Neuronal stem cell (in vitro differentiated cells): ENCODE results near the gene PCSK2.

Experiments used
- DNase-seq: peaks from one replicate; pipeline ENCODE4 v3.0.0-alpha.2; 2013; ENCODE audit warnings: low spot score
- H2AFZ ChIP-seq: one replicate; pipeline ENCODE4 v1.6.1; 2013; ENCODE audit warnings: mild to moderate bottlenecking, low read length, inconsistent platforms
- H2AK5ac ChIP-seq: 2 replicates; pipeline ENCODE4 v1.6.1; 2013; ENCODE audit warnings: low read depth, mild to moderate bottlenecking, inconsistent platforms, low read length, moderate library complexity, mixed read lengths
- H2BK120ac ChIP-seq: 2 replicates; pipeline ENCODE4 v1.6.1; 2013; ENCODE audit warnings: low read depth, mild to moderate bottlenecking, inconsistent platforms, low read length, moderate library complexity, mixed read lengths
- H2BK12ac ChIP-seq: one replicate; pipeline ENCODE4 v1.6.1; 2013; ENCODE audit warnings: low read length, inconsistent platforms
- H2BK15ac ChIP-seq: 2 replicates; pipeline ENCODE4 v1.6.1; 2013; ENCODE audit warnings: mild to moderate bottlenecking, low read length, inconsistent platforms, mixed read lengths
- H2BK5ac ChIP-seq: one replicate; pipeline ENCODE4 v1.6.1; 2013; ENCODE audit warnings: inconsistent platforms, mild to moderate bottlenecking, low read length, moderate library complexity
- H3K14ac ChIP-seq: one replicate; pipeline ENCODE4 v1.6.1; 2013; ENCODE audit warnings: low read length, inconsistent platforms
- H3K18ac ChIP-seq: 2 replicates; pipeline ENCODE4 v1.6.1; 2013; ENCODE audit warnings: low read length, inconsistent platforms
- H3K23ac ChIP-seq: 2 replicates; pipeline ENCODE4 v1.6.1; 2013; ENCODE audit warnings: low read depth, mild to moderate bottlenecking, mixed read lengths, low read length, inconsistent platforms; ENCODE audit not compliant: poor library complexity
- H3K27ac ChIP-seq: replicated peaks from 3 replicates; pipeline ENCODE4 v1.5.1; 2013; ENCODE audit warnings: low read length, inconsistent platforms
- H3K27me3 ChIP-seq, 3 experiments: 2 replicates each; pipeline ENCODE4 v1.6.1; 2013; ENCODE audit warnings: low read length in 3 of 3, mild to moderate bottlenecking in 2 of 3, inconsistent platforms in 1 of 3, low read depth in 1 of 3, mixed read lengths in 1 of 3, moderate library complexity in 1 of 3; ENCODE audit not compliant: control insufficient read depth in 3 of 3, insufficient read depth in 3 of 3
- H3K36me3 ChIP-seq, 2 donors: replicated peaks in 1 of 2; 2 replicates each; pipeline ENCODE4 v1.6.1; 2013; ENCODE audit warnings: low read length in 2 of 2; ENCODE audit not compliant: control insufficient read depth in 2 of 2, insufficient read depth in 2 of 2
- H3K4ac ChIP-seq: 2 replicates; pipeline ENCODE4 v1.6.1; 2013; ENCODE audit warnings: inconsistent platforms, mild to moderate bottlenecking, low read length, moderate library complexity
- H3K4me1 ChIP-seq, 2 donors: 1 replicate in 1 of 2; 2 replicates in 1 of 2; pipeline ENCODE4 v1.6.1; 2013; ENCODE audit warnings: low read length in 2 of 2, low read depth in 1 of 2; ENCODE audit not compliant: control insufficient read depth in 2 of 2, insufficient read depth in 1 of 2
- H3K4me2 ChIP-seq: one replicate; pipeline ENCODE4 v1.6.1; 2013; ENCODE audit warnings: mild to moderate bottlenecking, low read length, inconsistent platforms; ENCODE audit not compliant: insufficient read depth, poor library complexity, severe bottlenecking
- H3K4me3 ChIP-seq, 2 donors: 2 replicates each; pipeline ENCODE4 v1.5.1; 2013; ENCODE audit warnings: low read length in 2 of 2, mild to moderate bottlenecking in 2 of 2, inconsistent platforms in 1 of 2, moderate library complexity in 1 of 2
- H3K79me1 ChIP-seq: one replicate; pipeline ENCODE4 v1.6.1; 2013; ENCODE audit warnings: low read depth, mild to moderate bottlenecking, inconsistent platforms, low read length, moderate library complexity
- H3K9ac ChIP-seq: one replicate; pipeline ENCODE4 v1.6.1; 2013; ENCODE audit warnings: mild to moderate bottlenecking, low read depth, low read length, inconsistent platforms; ENCODE audit not compliant: poor library complexity
- H3K9me3 ChIP-seq, 2 donors: replicated peaks in 1 of 2; 2 replicates each; pipeline versions ENCODE3 to v1.6.1; 2013; ENCODE audit warnings: low read length in 2 of 2, mild to moderate bottlenecking in 2 of 2, inconsistent platforms in 1 of 2, low read depth in 1 of 2, mixed read lengths in 1 of 2, moderate library complexity in 1 of 2; ENCODE audit not compliant: control insufficient read depth in 2 of 2, insufficient read depth in 1 of 2
- H4K8ac ChIP-seq: one replicate; pipeline ENCODE4 v1.6.1; 2013; ENCODE audit warnings: low read depth, mild to moderate bottlenecking, inconsistent platforms, low read length, moderate library complexity
- H4K91ac ChIP-seq: one replicate; pipeline ENCODE4 v1.6.1; 2013; ENCODE audit warnings: low read length, low read depth, mild to moderate bottlenecking, inconsistent platforms; ENCODE audit not compliant: poor library complexity
- WGBS, 2 donors: extraction: QIAGEN DNeasy Blood & Tissue Kit; methylation state at CpG; one replicate each; pipeline ENCODE4 v1.1.7; 2013; ENCODE audit warnings: missing lambda C conversion rate in 2 of 2, mixed read lengths in 1 of 2; ENCODE audit not compliant: insufficient read length in 2 of 2, insufficient replicate concordance in 1 of 2; ENCODE audit errors: extremely low coverage in 2 of 2; 5-methylcytosine and 5-hydroxymethylcytosine counted together

PCSK2 gene

GRCh38 chr20:17343091-17343490, 116.3 kb downstream of the PCSK2 start:
- H3K4me2 ChIP-seq: no peak overlapping the region
- H2BK120ac ChIP-seq: no peak overlapping the region
- H3K14ac ChIP-seq: no peak overlapping the region
- H3K4me3 ChIP-seq: no peak overlapping the region
- no peak overlapping the region for H4K91ac ChIP-seq
- H3K27me3 ChIP-seq: no peaks in the 10 kb centered on the region
- H3K36me3 ChIP-seq: no peaks in the 10 kb centered on the region
- no peak overlapping the region for H3K9ac ChIP-seq
- peaks cover 0 to 11% of the 10 kb centered on the region in 2 donors for H3K4me1 ChIP-seq
- H3K79me1 ChIP-seq: no peaks in the 10 kb centered on the region
- no peak overlapping the region for H2AFZ ChIP-seq
- H2BK12ac ChIP-seq: no peak overlapping the region
- H3K23ac ChIP-seq: no peak overlapping the region
- H3K18ac ChIP-seq: no peak overlapping the region
- H4K8ac ChIP-seq: no peak overlapping the region
- no peak overlapping the region for H2BK15ac ChIP-seq
- no peaks in the 10 kb centered on the region for H3K9me3 ChIP-seq
- no peak overlapping the region for H3K4ac ChIP-seq
- no peak overlapping the region for H2AK5ac ChIP-seq
- no peak overlapping the region for H3K27ac ChIP-seq
- no peak for DNase-seq
- WGBS, 2 donors: no CpG with 5 or more reads among the region's 1 CpG
- H2BK5ac ChIP-seq: no peak overlapping the region

GRCh38 chr20:17343656-17344452, 117.0 kb downstream of the PCSK2 start:
- Histone ChIP-seq H3K27ac (no peak overlapping the region), H2BK12ac (no peak overlapping the region), H3K9me3 (no peaks in the 10 kb centered on the region), H4K8ac (no peak overlapping the region), H3K36me3 (no peaks in the 10 kb centered on the region), H3K27me3 (no peaks in the 10 kb centered on the region), H2BK15ac (no peak overlapping the region), H3K18ac (no peak overlapping the region), H4K91ac (no peak overlapping the region), H2AK5ac (no peak overlapping the region), H3K4me2 (no peak overlapping the region), H2BK120ac (no peak overlapping the region), H3K4ac (no peak overlapping the region), H2AFZ (no peak overlapping the region), H2BK5ac (no peak overlapping the region), H3K9ac (no peak overlapping the region), H3K14ac (no peak overlapping the region), H3K4me3 (no peak overlapping the region), H3K4me1 (peaks cover 0 to 9% of the 10 kb centered on the region in 2 donors), H3K23ac (no peak overlapping the region), H3K79me1 (no peaks in the 10 kb centered on the region)
- no CpG with 5 or more reads among the region's 13 CpGs for WGBS, 2 donors
- no peak for DNase-seq

GRCh38 chr20:17344790-17345189, 118.0 kb downstream of the PCSK2 start:
- Histone ChIP-seq H3K9ac (no peak overlapping the region), H2BK5ac (no peak overlapping the region), H3K4ac (no peak overlapping the region), H2AFZ (no peak overlapping the region), H3K9me3 (no peaks in the 10 kb centered on the region), H2BK15ac (no peak overlapping the region), H4K91ac (no peak overlapping the region), H4K8ac (no peak overlapping the region), H3K4me1 (peaks cover 0 to 7% of the 10 kb centered on the region in 2 donors), H3K14ac (no peak overlapping the region), H3K18ac (no peak overlapping the region), H3K27me3 (no peaks in the 10 kb centered on the region), H3K79me1 (no peaks in the 10 kb centered on the region), H2BK120ac (no peak overlapping the region), H3K23ac (no peak overlapping the region), H2AK5ac (no peak overlapping the region), H3K4me2 (no peak overlapping the region), H3K27ac (no peak overlapping the region), H3K36me3 (no peaks in the 10 kb centered on the region), H2BK12ac (no peak overlapping the region), H3K4me3 (no peak overlapping the region)
- DNase-seq: no peak
- no CpG with 5 or more reads among the region's 2 CpGs for WGBS, 2 donors

- no peak overlapping the region for H4K8ac ChIP-seq
- no peak overlapping the region for H3K4ac ChIP-seq
- H3K4me1 ChIP-seq: peaks cover 0 to 7% of the 10 kb centered on the region in 2 donors
- no peaks in the 10 kb centered on the region for H3K36me3 ChIP-seq
- no peak overlapping the region for H3K18ac ChIP-seq
- no peak overlapping the region for H3K14ac ChIP-seq
- H3K23ac ChIP-seq: no peak overlapping the region
- H3K4me2 ChIP-seq: no peak overlapping the region
- H2BK12ac ChIP-seq: no peak overlapping the region
- no peak overlapping the region for H4K91ac ChIP-seq
- no peaks in the 10 kb centered on the region for H3K79me1 ChIP-seq
- H2BK15ac ChIP-seq: no peak overlapping the region
- no peaks in the 10 kb centered on the region for H3K27me3 ChIP-seq
- no peak overlapping the region for H3K4me3 ChIP-seq
- H2BK5ac ChIP-seq: no peak overlapping the region
- no peak overlapping the region for H3K9ac ChIP-seq
- H2AFZ ChIP-seq: no peak overlapping the region
- H2BK120ac ChIP-seq: no peak overlapping the region
- DNase-seq: no peak
- no peaks in the 10 kb centered on the region for H3K9me3 ChIP-seq
- no peak overlapping the region for H2AK5ac ChIP-seq
- no CpG with 5 or more reads among the region's 2 CpGs for WGBS, 2 donors
- no peak overlapping the region for H3K27ac ChIP-seq
Observed at GRCh38 chr20:17345321-17345720, 118.5 kb downstream of the PCSK2 start.
